Measurements from ENCODE around the gene KLK15.

GRCh38 chr19:50778906-50779430, 54.4 kb downstream of the KLK15 start:
- TF ChIP-seq POLR2AphosphoS5 (IDR thresholded peaks at IDR 0.05; ENCODE audit: insufficient read depth in 1 of 2, low read depth in 1 of 2) (no peak), POLR2A (IDR thresholded peaks at IDR 0.05) (no peak)
- TF ChIP-seq, protein P1, sequence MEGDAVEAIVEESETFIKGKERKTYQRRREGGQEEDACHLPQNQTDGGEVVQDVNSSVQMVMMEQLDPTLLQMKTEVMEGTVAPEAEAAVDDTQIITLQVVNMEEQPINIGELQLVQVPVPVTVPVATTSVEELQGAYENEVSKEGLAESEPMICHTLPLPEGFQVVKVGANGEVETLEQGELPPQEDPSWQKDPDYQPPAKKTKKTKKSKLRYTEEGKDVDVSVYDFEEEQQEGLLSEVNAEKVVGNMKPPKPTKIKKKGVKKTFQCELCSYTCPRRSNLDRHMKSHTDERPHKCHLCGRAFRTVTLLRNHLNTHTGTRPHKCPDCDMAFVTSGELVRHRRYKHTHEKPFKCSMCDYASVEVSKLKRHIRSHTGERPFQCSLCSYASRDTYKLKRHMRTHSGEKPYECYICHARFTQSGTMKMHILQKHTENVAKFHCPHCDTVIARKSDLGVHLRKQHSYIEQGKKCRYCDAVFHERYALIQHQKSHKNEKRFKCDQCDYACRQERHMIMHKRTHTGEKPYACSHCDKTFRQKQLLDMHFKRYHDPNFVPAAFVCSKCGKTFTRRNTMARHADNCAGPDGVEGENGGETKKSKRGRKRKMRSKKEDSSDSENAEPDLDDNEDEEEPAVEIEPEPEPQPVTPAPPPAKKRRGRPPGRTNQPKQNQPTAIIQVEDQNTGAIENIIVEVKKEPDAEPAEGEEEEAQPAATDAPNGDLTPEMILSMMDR (IDR thresholded peaks at IDR 0.05), result no peak
